GM12892 (cell line): Measurements from ENCODE around the gene GRIA2.

Experiments used
- POLR2A ChIP-seq: IDR thresholded peaks from 2 replicates; pipeline ENCODE4 v1.6.1; 2011; ENCODE audit warnings: low read depth, low read length, control low read depth
- POLR2AphosphoS5 ChIP-seq: IDR thresholded peaks from 2 replicates; pipeline ENCODE4 v1.6.1; 2011; ENCODE audit warnings: low read depth, low read length, control low read depth

DNA sequence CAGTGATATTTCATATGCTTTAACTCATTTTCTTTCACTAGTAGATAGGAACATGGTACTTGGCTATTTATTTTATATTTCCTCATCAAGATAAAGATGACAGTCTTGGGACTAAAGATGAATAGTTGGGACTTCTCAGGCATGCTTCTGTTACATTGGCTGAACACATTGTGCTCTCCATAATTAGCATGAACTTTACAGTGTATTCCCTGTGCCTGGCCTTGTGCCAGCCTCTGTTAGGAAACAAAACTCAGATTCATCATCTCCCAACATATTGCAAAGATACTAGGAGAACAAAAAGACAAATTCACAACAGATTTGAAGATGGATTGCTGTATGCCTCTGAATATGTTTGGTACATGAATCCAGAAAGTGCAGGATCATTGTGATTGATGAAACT lies 26.4 kb downstream of the GRIA2 start:
- TF ChIP-seq POLR2A (no peak), POLR2AphosphoS5 (no peak)
